Lower lobe of right lung (tissue), 2 donors: ENCODE results near the gene PPP2R3C. TPM values are rescaled to one million over a fixed set of nuclear protein-coding genes. Genes with fewer than 3 reads are reported as not detected.

Experiments
- ATAC-seq, 2 donors: fragments of 200-7000 bp; cut with Tn5 transposase; one replicate each; pipeline ENCODE4 v1.9.1; 2020 to 2022; ENCODE audit warnings: mild to moderate bottlenecking in 2 of 2, moderate library complexity in 2 of 2
- DNase-seq: peaks from one replicate; pipeline ENCODE4 v3.0.0-alpha.2; 2020
- H3K27ac ChIP-seq: fragments of 200-600 bp; one replicate; pipeline ENCODE4 v1.8.0; 2022
- H3K27me3 ChIP-seq: fragments of 200-600 bp; one replicate; pipeline ENCODE4 v1.8.0; 2022; ENCODE audit warnings: low read depth
- H3K36me3 ChIP-seq: fragments of 200-600 bp; one replicate; pipeline ENCODE4 v1.8.0; 2022; ENCODE audit warnings: mild to moderate bottlenecking
- H3K4me1 ChIP-seq: fragments of 200-600 bp; one replicate; pipeline ENCODE4 v1.8.0; 2022
- H3K4me3 ChIP-seq: fragments of 200-600 bp; one replicate; pipeline ENCODE4 v1.8.0; 2022; ENCODE audit warnings: mild to moderate bottlenecking
- H3K9me3 ChIP-seq: fragments of 200-600 bp; one replicate; pipeline ENCODE4 v1.8.0; 2022
- intact Hi-C: fragments of 100-400 bp; cut with DNase I; formaldehyde crosslinking; loops from one replicate; pipeline ENCODE4 v1.11.0; 2022
- long read RNA-seq: library from polyadenylated mRNA; unstranded; transcript quantifications from one replicate; pipeline ENCODE4 v2.0.0, GENCODE V29; 2021
- total RNA-seq: library from RNA; stranded (reverse); fragmentation: NEBNext Ultra II Directional; extraction: Animal tissue kit (Norgen Biotek cat#: 25700); gene quantifications from one replicate; pipeline ENCODE4 v1.2.1, GENCODE V29; 2021
- TF ChIP-seq, protein P1 (sequence below): fragments of 200-600 bp; IDR thresholded peaks from one replicate; pipeline ENCODE4 v1.8.0; 2022; ENCODE audit warnings: antibody characterized with exemption, mild to moderate bottlenecking
- donor health status: DM: no; HTN: yes; CAD: no; lungs with severe emphysema.

PPP2R3C gene
- total RNA-seq: 41.4 TPM
- long read RNA-seq, transcript PPP2R3C-217 (12 exons, 1,846 nt): minor isoform, 9 of 61 reads
- long read RNA-seq, transcript PPP2R3C-201 (13 exons, 1,839 nt): major isoform, 23 of 61 reads
- long read RNA-seq, partial matches to known transcripts: 10 of 61 reads
- long read RNA-seq, other reads (novel, unspliced or antisense): 19 of 61 reads

- Histone ChIP-seq H3K27ac (peak within 1 kb of the TSS; percentile 97), H3K4me1 (peaks cover 30% of the 10 kb centered on the region), H3K4me3 (peak within 1 kb of the TSS; percentile 81), H3K9me3 (no peaks in the 10 kb centered on the region), H3K27me3 (no peaks in the 10 kb centered on the region), H3K36me3 (peaks cover 9% of the 10 kb centered on the region)
- DNase-seq (peak; percentile 97), ATAC-seq (peak; percentile 96)
- TF ChIP-seq, protein P1, sequence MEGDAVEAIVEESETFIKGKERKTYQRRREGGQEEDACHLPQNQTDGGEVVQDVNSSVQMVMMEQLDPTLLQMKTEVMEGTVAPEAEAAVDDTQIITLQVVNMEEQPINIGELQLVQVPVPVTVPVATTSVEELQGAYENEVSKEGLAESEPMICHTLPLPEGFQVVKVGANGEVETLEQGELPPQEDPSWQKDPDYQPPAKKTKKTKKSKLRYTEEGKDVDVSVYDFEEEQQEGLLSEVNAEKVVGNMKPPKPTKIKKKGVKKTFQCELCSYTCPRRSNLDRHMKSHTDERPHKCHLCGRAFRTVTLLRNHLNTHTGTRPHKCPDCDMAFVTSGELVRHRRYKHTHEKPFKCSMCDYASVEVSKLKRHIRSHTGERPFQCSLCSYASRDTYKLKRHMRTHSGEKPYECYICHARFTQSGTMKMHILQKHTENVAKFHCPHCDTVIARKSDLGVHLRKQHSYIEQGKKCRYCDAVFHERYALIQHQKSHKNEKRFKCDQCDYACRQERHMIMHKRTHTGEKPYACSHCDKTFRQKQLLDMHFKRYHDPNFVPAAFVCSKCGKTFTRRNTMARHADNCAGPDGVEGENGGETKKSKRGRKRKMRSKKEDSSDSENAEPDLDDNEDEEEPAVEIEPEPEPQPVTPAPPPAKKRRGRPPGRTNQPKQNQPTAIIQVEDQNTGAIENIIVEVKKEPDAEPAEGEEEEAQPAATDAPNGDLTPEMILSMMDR: no peak
- intact Hi-C loops: no loop called here
Observed at GRCh38 chr14:35121887-35122695, at the start of gene PPP2R3C, which contains the start of gene PRORP. Gene PPP2R3C (minus strand): TSS chr14:35121990. CDS start chr14:35121959, 31 bp downstream. Gene PRORP (plus strand): TSS chr14:35122552. CDS start chr14:35123246, 694 bp downstream.

- no peak for DNase-seq
- no peaks in the 10 kb centered on the region for H3K9me3 ChIP-seq
- no peaks in the 10 kb centered on the region for H3K4me1 ChIP-seq
- H3K27ac ChIP-seq: no peak overlapping the region
- no peak overlapping the region for H3K4me3 ChIP-seq
- ATAC-seq: no peak
- peaks cover 5% of the 10 kb centered on the region for H3K36me3 ChIP-seq
- H3K27me3 ChIP-seq: no peaks in the 10 kb centered on the region
- TF ChIP-seq, protein P1: no peak
- intact Hi-C loops: no loop called here
Observed at GRCh38 chr14:35167496-35167895, 45.7 kb upstream of the PPP2R3C start.

DNA sequence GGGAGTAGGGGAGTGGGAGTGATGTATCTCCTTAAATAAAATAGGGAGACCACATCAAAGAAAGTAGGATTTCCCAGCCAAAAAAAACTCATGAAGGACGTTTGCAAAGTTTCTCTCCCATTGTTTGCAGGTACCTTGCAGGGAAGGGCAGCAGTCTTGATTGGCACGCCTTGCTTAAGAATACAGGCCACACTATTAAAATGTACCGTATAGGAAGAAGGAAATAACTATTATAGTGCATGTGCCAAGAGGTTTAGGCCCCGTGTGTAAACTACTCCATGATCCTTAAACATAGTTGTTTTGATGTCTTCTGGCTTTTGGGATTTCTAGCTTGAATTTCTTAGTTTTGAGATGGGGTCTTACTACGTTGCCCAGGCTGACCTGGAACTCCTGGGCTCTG lies 43.1 kb upstream of the PPP2R3C start:
- DNase-seq (no peak), ATAC-seq (no peak)
- H3K36me3 ChIP-seq: peaks cover 5% of the 10 kb centered on the region
- H3K27me3 ChIP-seq: no peaks in the 10 kb centered on the region
- intact Hi-C loops: no loop called here
- H3K27ac ChIP-seq: no peak overlapping the region
- TF ChIP-seq, protein P1: no peak
- H3K4me3 ChIP-seq: no peak overlapping the region
- peaks cover 8% of the 10 kb centered on the region for H3K4me1 ChIP-seq
- no peaks in the 10 kb centered on the region for H3K9me3 ChIP-seq

GRCh38 chr14:35163384-35163783 lies 41.6 kb upstream of the PPP2R3C start:
- DNase-seq (no peak), ATAC-seq (no peak)
- H3K4me3 ChIP-seq: no peak overlapping the region
- intact Hi-C loops: no loop called here
- TF ChIP-seq, protein P1: no peak
- no peak overlapping the region for H3K27ac ChIP-seq
- H3K9me3 ChIP-seq: no peaks in the 10 kb centered on the region
- no peaks in the 10 kb centered on the region for H3K27me3 ChIP-seq
- peaks cover 10% of the 10 kb centered on the region for H3K36me3 ChIP-seq
- peaks cover 11% of the 10 kb centered on the region for H3K4me1 ChIP-seq

- peak; percentile 30 to 80 for ATAC-seq
- TF ChIP-seq, protein P1: no peak
- no peaks in the 10 kb centered on the region for H3K27me3 ChIP-seq
- peaks cover 5% of the 10 kb centered on the region for H3K36me3 ChIP-seq
- intact Hi-C loops: no loop called here
- H3K4me3 ChIP-seq: no peak overlapping the region
- no peaks in the 10 kb centered on the region for H3K9me3 ChIP-seq
- H3K4me1 ChIP-seq: peaks cover 18% of the 10 kb centered on the region
- DNase-seq: no peak
- H3K27ac ChIP-seq: no peak overlapping the region
Observed at GRCh38 chr14:35161231-35161630, 39.4 kb upstream of the PPP2R3C start.
